Neutrophil (primary cell): Measurements from ENCODE around the gene HRH2.

Experiments
- H3K27ac ChIP-seq: fragments of 200-600 bp; sonication (generic); 2 replicates; pipeline ENCODE4 v1.5.1; 2016; ENCODE audit warnings: mild to moderate bottlenecking, moderate library complexity
- H3K27me3 ChIP-seq: fragments of 200-600 bp; sonication (generic); 2 replicates; pipeline ENCODE4 v1.6.0; 2016; ENCODE audit warnings: mild to moderate bottlenecking
- H3K36me3 ChIP-seq: fragments of 200-600 bp; sonication (generic); 2 replicates; pipeline ENCODE4 v1.5.1; 2017
- H3K4me1 ChIP-seq, 2 experiments: fragments of 200-600 bp in 1 of 2; sonication (generic) in 1 of 2; 1 replicate in 1 of 2; 2 replicates in 1 of 2; pipeline versions ENCODE4 v1.5.1 to v1.6.1; 2013 to 2016; ENCODE audit warnings: low read depth in 1 of 2, low read length in 1 of 2, mild to moderate bottlenecking in 1 of 2, moderate library complexity in 1 of 2; ENCODE audit not compliant: control insufficient read depth in 1 of 2, insufficient read depth in 1 of 2
- H3K4me3 ChIP-seq, 2 experiments: fragments of 200-600 bp in 1 of 2; sonication (generic) in 1 of 2; 1 replicate in 1 of 2; 2 replicates in 1 of 2; pipeline ENCODE4 v1.5.1; 2013 to 2016; ENCODE audit warnings: low read depth in 1 of 2, low read length in 1 of 2, mild to moderate bottlenecking in 1 of 2, moderate library complexity in 1 of 2
- H3K9me3 ChIP-seq: fragments of 200-600 bp; sonication (generic); 2 replicates; pipeline ENCODE4 v1.5.1; 2016
- CTCF ChIP-seq: fragments of 200-600 bp; sonication (generic); IDR thresholded peaks from 2 replicates; pipeline ENCODE4 v1.5.1; 2016; ENCODE audit warnings: antibody characterized with exemption

The HRH2 gene

GRCh38 chr5:175711031-175711430 is 53.2 kb downstream of the HRH2 start:
- H3K4me3 ChIP-seq, result no peak overlapping the region
- H3K27ac ChIP-seq, result peak overlapping the region; percentile 55
- no peaks in the 10 kb centered on the region for H3K27me3 ChIP-seq
- peaks cover 46% of the 10 kb centered on the region for H3K36me3 ChIP-seq
- no peaks in the 10 kb centered on the region for H3K9me3 ChIP-seq
- TF ChIP-seq CTCF, result no peak
- H3K4me1 ChIP-seq, result peaks cover 17 to 24% of the 10 kb centered on the region in 2 experiments

GRCh38 chr5:175711472-175712312 is 53.8 kb downstream of the HRH2 start:
- Histone ChIP-seq H3K27ac (peak overlapping the region; percentile 55), H3K27me3 (no peaks in the 10 kb centered on the region), H3K4me3 (no peak overlapping the region), H3K9me3 (no peaks in the 10 kb centered on the region), H3K4me1 (peaks cover 13 to 19% of the 10 kb centered on the region in 2 experiments), H3K36me3 (peaks cover 39% of the 10 kb centered on the region)
- no peak for TF ChIP-seq CTCF

- Histone ChIP-seq H3K27me3 (no peaks in the 10 kb centered on the region), H3K36me3 (peaks cover 33% of the 10 kb centered on the region), H3K9me3 (no peaks in the 10 kb centered on the region), H3K27ac (no peak overlapping the region), H3K4me1 (peaks cover 13 to 18% of the 10 kb centered on the region in 2 experiments), H3K4me3 (no peak overlapping the region)
- TF ChIP-seq CTCF, result no peak
These were observed 54.4 kb downstream of the HRH2 start for GRCh38 chr5:175712313-175712680.

GRCh38 chr5:175712681-175713085 is 54.8 kb downstream of the HRH2 start:
- TF ChIP-seq CTCF, result no peak
- no peaks in the 10 kb centered on the region for H3K27me3 ChIP-seq
- H3K4me3 ChIP-seq, result no peak overlapping the region
- peaks cover 13 to 18% of the 10 kb centered on the region in 2 experiments for H3K4me1 ChIP-seq
- H3K36me3 ChIP-seq, result peaks cover 29% of the 10 kb centered on the region
- no peaks in the 10 kb centered on the region for H3K9me3 ChIP-seq
- H3K27ac ChIP-seq, result no peak overlapping the region

- Histone ChIP-seq H3K9me3 (no peaks in the 10 kb centered on the region), H3K27me3 (no peaks in the 10 kb centered on the region), H3K27ac (no peak overlapping the region), H3K4me3 (no peak overlapping the region), H3K4me1 (peaks cover 13 to 18% of the 10 kb centered on the region in 2 experiments), H3K36me3 (peaks cover 17% of the 10 kb centered on the region)
- TF ChIP-seq CTCF, result no peak
These were observed 56.1 kb downstream of the HRH2 start for GRCh38 chr5:175713930-175714329.
